Neuron (in vitro differentiated cells): ENCODE measurements around the gene NKAIN4.
A peak's percentile ranks its signal among the peaks of the same experiment; 100 is the strongest.

Source experiments
- H2AFZ ChIP-seq: one replicate; pipeline ENCODE4 v1.6.1; 2013; ENCODE audit warnings: low read depth, mild to moderate bottlenecking, inconsistent platforms, low read length, moderate library complexity
- H3K27me3 ChIP-seq: one replicate; pipeline ENCODE4 v1.6.1; 2013; ENCODE audit warnings: low read length; ENCODE audit not compliant: insufficient read depth
- H3K36me3 ChIP-seq: one replicate; pipeline ENCODE4 v1.6.1; 2013; ENCODE audit warnings: low read length; ENCODE audit not compliant: insufficient read depth
- H3K4me1 ChIP-seq: one replicate; pipeline ENCODE4 v1.6.1; 2013; ENCODE audit warnings: low read length; ENCODE audit not compliant: insufficient read depth
- H3K4me3 ChIP-seq: 2 replicates; pipeline ENCODE4 v1.5.1; 2013; ENCODE audit warnings: mild to moderate bottlenecking, low read length, moderate library complexity
- H3K9me3 ChIP-seq: one replicate; pipeline ENCODE4 v1.6.1; 2013; ENCODE audit warnings: low read length

NKAIN4 gene

GRCh38 chr20:63219866-63220521 lies 34.3 kb downstream of the NKAIN4 start:
- H2AFZ ChIP-seq: no peak overlapping the region
- peaks cover 36% of the 10 kb centered on the region for H3K27me3 ChIP-seq
- no peaks in the 10 kb centered on the region for H3K9me3 ChIP-seq
- peaks cover 20% of the 10 kb centered on the region for H3K4me1 ChIP-seq
- H3K4me3 ChIP-seq: no peak overlapping the region
- no peaks in the 10 kb centered on the region for H3K36me3 ChIP-seq

- Histone ChIP-seq H3K9me3 (no peaks in the 10 kb centered on the region), H3K4me3 (no peak overlapping the region), H3K27me3 (peaks cover 36% of the 10 kb centered on the region), H3K36me3 (peaks cover 4% of the 10 kb centered on the region), H3K4me1 (peaks cover 23% of the 10 kb centered on the region), H2AFZ (no peak overlapping the region)
Measured at GRCh38 chr20:63219447-63219821, 34.8 kb downstream of the NKAIN4 start.

- peaks cover 9% of the 10 kb centered on the region for H3K36me3 ChIP-seq
- peaks cover 36% of the 10 kb centered on the region for H3K27me3 ChIP-seq
- H3K4me1 ChIP-seq: peaks cover 22% of the 10 kb centered on the region
- no peak overlapping the region for H2AFZ ChIP-seq
- no peaks in the 10 kb centered on the region for H3K9me3 ChIP-seq
- H3K4me3 ChIP-seq: no peak overlapping the region
Measured at GRCh38 chr20:63218701-63219446, 35.4 kb downstream of the NKAIN4 start.

GRCh38 chr20:63217706-63218105 lies 36.6 kb downstream of the NKAIN4 start:
- Histone ChIP-seq H2AFZ (no peak overlapping the region), H3K4me3 (no peak overlapping the region), H3K36me3 (peaks cover 20% of the 10 kb centered on the region), H3K9me3 (no peaks in the 10 kb centered on the region), H3K27me3 (peaks cover 32% of the 10 kb centered on the region), H3K4me1 (peaks cover 20% of the 10 kb centered on the region)

- Histone ChIP-seq H3K27me3 (peaks cover 26% of the 10 kb centered on the region), H3K9me3 (no peaks in the 10 kb centered on the region), H3K4me3 (peak overlapping the region; percentile 86), H2AFZ (no peak overlapping the region), H3K36me3 (peaks cover 28% of the 10 kb centered on the region), H3K4me1 (peaks cover 20% of the 10 kb centered on the region)
Measured at GRCh38 chr20:63216849-63217471, 37.3 kb downstream of the NKAIN4 start.

- no peaks in the 10 kb centered on the region for H3K9me3 ChIP-seq
- peaks cover 20% of the 10 kb centered on the region for H3K4me1 ChIP-seq
- H3K36me3 ChIP-seq: peaks cover 35% of the 10 kb centered on the region
- peak within 1 kb of the TSS; percentile 71 for H2AFZ ChIP-seq
- peaks cover 19% of the 10 kb centered on the region for H3K27me3 ChIP-seq
- H3K4me3 ChIP-seq: peak within 1 kb of the TSS; percentile 86
Measured at GRCh38 chr20:63216041-63216848, 38.0 kb downstream of the NKAIN4 start, which contains the start of gene YTHDF1. YTHDF1 (minus strand) TSS chr20:63216131; CDS start chr20:63215892, 239 bp downstream.

- Histone ChIP-seq H3K36me3 (peaks cover 42% of the 10 kb centered on the region), H3K27me3 (peaks cover 10% of the 10 kb centered on the region), H2AFZ (no peak overlapping the region), H3K9me3 (no peaks in the 10 kb centered on the region), H3K4me1 (peaks cover 20% of the 10 kb centered on the region), H3K4me3 (peak overlapping the region; percentile 86)
Measured at GRCh38 chr20:63215101-63216040, 38.9 kb downstream of the NKAIN4 start.

GRCh38 chr20:63214514-63214913 lies 39.7 kb downstream of the NKAIN4 start:
- H3K4me3 ChIP-seq: peak overlapping the region; percentile 86
- H3K27me3 ChIP-seq: peaks cover 2% of the 10 kb centered on the region
- H3K9me3 ChIP-seq: no peaks in the 10 kb centered on the region
- peaks cover 20% of the 10 kb centered on the region for H3K4me1 ChIP-seq
- H2AFZ ChIP-seq: no peak overlapping the region
- peaks cover 51% of the 10 kb centered on the region for H3K36me3 ChIP-seq

GRCh38 chr20:63212792-63213191 lies 41.5 kb downstream of the NKAIN4 start:
- Histone ChIP-seq H3K9me3 (no peaks in the 10 kb centered on the region), H3K36me3 (peaks cover 65% of the 10 kb centered on the region), H2AFZ (no peak overlapping the region), H3K4me1 (peaks cover 20% of the 10 kb centered on the region), H3K27me3 (no peaks in the 10 kb centered on the region), H3K4me3 (no peak overlapping the region)

- Histone ChIP-seq H3K4me1 (peaks cover 20% of the 10 kb centered on the region), H2AFZ (no peak overlapping the region), H3K27me3 (no peaks in the 10 kb centered on the region), H3K4me3 (no peak overlapping the region), H3K36me3 (peaks cover 69% of the 10 kb centered on the region), H3K9me3 (no peaks in the 10 kb centered on the region)
Measured at GRCh38 chr20:63212393-63212730, 41.9 kb downstream of the NKAIN4 start.

GRCh38 chr20:63210011-63210605 lies 44.2 kb downstream of the NKAIN4 start:
- no peaks in the 10 kb centered on the region for H3K27me3 ChIP-seq
- H3K4me1 ChIP-seq: peaks cover 12% of the 10 kb centered on the region
- no peak overlapping the region for H2AFZ ChIP-seq
- peaks cover 86% of the 10 kb centered on the region for H3K36me3 ChIP-seq
- H3K4me3 ChIP-seq: no peak overlapping the region
- no peaks in the 10 kb centered on the region for H3K9me3 ChIP-seq
